ENCODE results near the gene LARP4. TPM values are rescaled to one million over a fixed set of nuclear protein-coding genes. Genes with fewer than 3 reads are reported as not detected.
"Not testable (repeated sequence)": the region's sequence is repeated elsewhere in the genome, so short reads cannot be mapped to it uniquely, and the experiment has no call there.

LARP4 gene
- polyA plus RNA-seq, 1 donor, result 49.9 TPM

GRCh38 chr12:50400104-50400637, 514 bp upstream of the LARP4 start:
- no peak for DNase-seq

- peak; percentile 52 for DNase-seq
Measured at GRCh38 chr12:50401500-50402081, 906 bp downstream of the LARP4 start.

GRCh38 chr12:50402264-50403000, 1.7 kb downstream of the LARP4 start:
- peak; percentile 12 for DNase-seq

GRCh38 chr12:50403001-50403440, 2.3 kb downstream of the LARP4 start:
- DNase-seq, result no peak

GRCh38 chr12:50404307-50404706, 3.6 kb downstream of the LARP4 start:
- DNase-seq, result no peak

GRCh38 chr12:50411051-50411660, 10.5 kb downstream of the LARP4 start:
- no peak for DNase-seq

- DNase-seq, result no peak
Measured at GRCh38 chr12:50415899-50416479, 15.3 kb downstream of the LARP4 start.

- DNase-seq, result no peak
Measured at GRCh38 chr12:50419112-50419909, 18.6 kb downstream of the LARP4 start.

- not testable (repeated sequence) for DNase-seq
Measured at GRCh38 chr12:50422855-50423254, 22.2 kb downstream of the LARP4 start.

- DNase-seq, result not testable (repeated sequence)
Measured at GRCh38 chr12:50423342-50423741, 22.7 kb downstream of the LARP4 start.

- peak; percentile 8 for DNase-seq
Measured at GRCh38 chr12:50425589-50426258, 25.0 kb downstream of the LARP4 start.

GRCh38 chr12:50431656-50432055, 31.0 kb downstream of the LARP4 start:
- DNase-seq, result not testable (repeated sequence)

GRCh38 chr12:50440288-50440687, 39.6 kb downstream of the LARP4 start:
- no peak for DNase-seq

GRCh38 chr12:50441763-50442162, 41.1 kb downstream of the LARP4 start:
- DNase-seq, result no peak

- no peak for DNase-seq
Measured at GRCh38 chr12:50442178-50442908, 41.7 kb downstream of the LARP4 start.

- not testable (repeated sequence) for DNase-seq
Measured at GRCh38 chr12:50449671-50450070, 49.0 kb downstream of the LARP4 start.

GRCh38 chr12:50452795-50453194, 52.1 kb downstream of the LARP4 start:
- DNase-seq, result no peak

- DNase-seq, result no peak
Measured at GRCh38 chr12:50453872-50454271, 53.2 kb downstream of the LARP4 start.

- no peak for DNase-seq
Measured at GRCh38 chr12:50458606-50459005, 57.9 kb downstream of the LARP4 start.

GRCh38 chr12:50467439-50467838, 66.8 kb downstream of the LARP4 start:
- DNase-seq, result no peak

All from left kidney (tissue), 2 donors.